H9 (cell line): ENCODE results near the gene DNASE1L1. TPM values are rescaled to one million over a fixed set of nuclear protein-coding genes. Genes with fewer than 3 reads are reported as not detected.

ENCODE experiments used
- DNase-seq: peaks from one replicate; pipeline ENCODE4 v3.0.0-alpha.2; 2017
- H2AFZ ChIP-seq: one replicate; pipeline ENCODE4 v1.6.1; 2013; ENCODE audit warnings: mild to moderate bottlenecking, low read length, control low read depth, moderate library complexity
- H2AK5ac ChIP-seq: 2 replicates; pipeline ENCODE4 v1.6.1; 2013; ENCODE audit warnings: low read length, control low read depth, mixed read lengths; ENCODE audit not compliant: insufficient read length
- H2BK120ac ChIP-seq: one replicate; pipeline ENCODE4 v1.6.1; 2013; ENCODE audit warnings: low read depth, mild to moderate bottlenecking, low read length, control low read depth, inconsistent platforms; ENCODE audit not compliant: poor library complexity, severe bottlenecking
- H2BK12ac ChIP-seq: 2 replicates; pipeline ENCODE4 v1.6.1; 2013; ENCODE audit warnings: low read length, control low read depth, mixed read lengths, low read depth; ENCODE audit not compliant: insufficient read length
- H2BK15ac ChIP-seq: 2 replicates; pipeline ENCODE4 v1.6.1; 2013; ENCODE audit warnings: low read depth, low read length, control low read depth
- H2BK20ac ChIP-seq: one replicate; pipeline ENCODE4 v1.6.1; 2013; ENCODE audit warnings: low read depth, mild to moderate bottlenecking, low read length, control low read depth, inconsistent platforms; ENCODE audit not compliant: poor library complexity, severe bottlenecking
- H2BK5ac ChIP-seq: 2 replicates; pipeline ENCODE4 v1.6.1; 2013; ENCODE audit warnings: low read length, control low read depth, mixed read lengths; ENCODE audit not compliant: insufficient read length
- H3K14ac ChIP-seq: 2 replicates; pipeline ENCODE4 v1.6.1; 2013; ENCODE audit warnings: low read length, control low read depth; ENCODE audit not compliant: insufficient read depth
- H3K18ac ChIP-seq: 2 replicates; pipeline ENCODE4 v1.6.1; 2013; ENCODE audit warnings: low read depth, mild to moderate bottlenecking, mixed read lengths, low read length, control low read depth; ENCODE audit not compliant: insufficient read length
- H3K23ac ChIP-seq: 2 replicates; pipeline ENCODE4 v1.6.1; 2013; ENCODE audit warnings: low read length, control low read depth, mixed read lengths, low read depth; ENCODE audit not compliant: insufficient read length
- H3K23me2 ChIP-seq: 2 replicates; pipeline ENCODE4 v1.6.1; 2013; ENCODE audit warnings: low read depth, mild to moderate bottlenecking, mixed read lengths, low read length, control low read depth; ENCODE audit not compliant: insufficient read length, poor library complexity, severe bottlenecking
- H3K27ac ChIP-seq: 2 replicates; pipeline ENCODE4 v1.5.1; 2013; ENCODE audit warnings: low read length, control low read depth, mixed read lengths, low read depth; ENCODE audit not compliant: insufficient read length
- H3K27me3 ChIP-seq: 2 replicates; pipeline ENCODE4 v1.6.1; 2013; ENCODE audit warnings: low read length, control low read depth, inconsistent platforms; ENCODE audit not compliant: insufficient read depth
- H3K4ac ChIP-seq: 2 replicates; pipeline ENCODE4 v1.6.1; 2013; ENCODE audit warnings: low read depth, mild to moderate bottlenecking, control low read depth, inconsistent platforms, low read length, moderate library complexity
- H3K4me1 ChIP-seq: 2 replicates; pipeline ENCODE4 v1.6.1; 2013; ENCODE audit warnings: low read length, control low read depth, inconsistent platforms; ENCODE audit not compliant: insufficient read depth
- H3K4me2 ChIP-seq: 2 replicates; pipeline ENCODE4 v1.6.1; 2013; ENCODE audit warnings: low read length, control low read depth, mixed read lengths; ENCODE audit not compliant: insufficient read length, insufficient read depth
- H3K56ac ChIP-seq: 2 replicates; pipeline ENCODE4 v1.6.1; 2013; ENCODE audit warnings: low read depth, mild to moderate bottlenecking, mixed read lengths, low read length, control low read depth; ENCODE audit not compliant: insufficient read length
- H3K79me1 ChIP-seq: 2 replicates; pipeline ENCODE4 v1.6.1; 2013; ENCODE audit warnings: low read depth, mild to moderate bottlenecking, moderate library complexity, low read length, control low read depth, inconsistent platforms; ENCODE audit not compliant: insufficient read depth, poor library complexity, severe bottlenecking
- H3K79me2 ChIP-seq: 2 replicates; pipeline ENCODE4 v1.6.1; 2013; ENCODE audit warnings: low read length, control low read depth, inconsistent platforms; ENCODE audit not compliant: insufficient read depth
- H3K9ac ChIP-seq: 2 replicates; pipeline ENCODE4 v1.6.1; 2013; ENCODE audit warnings: low read length, control low read depth, mixed read lengths; ENCODE audit not compliant: insufficient read length; ENCODE audit errors: extremely low read depth
- H3K9me3 ChIP-seq: one replicate; pipeline ENCODE4 v1.6.1; 2013; ENCODE audit warnings: low read depth, low read length, inconsistent platforms; ENCODE audit not compliant: control insufficient read depth
- H3T11ph ChIP-seq: one replicate; pipeline ENCODE4 v1.6.1; 2013; ENCODE audit warnings: mild to moderate bottlenecking, low read length, control low read depth, inconsistent platforms
- H4K20me1 ChIP-seq: one replicate; pipeline ENCODE4 v1.6.1; 2013; ENCODE audit not compliant: control insufficient read depth, insufficient read length, insufficient read depth
- H4K5ac ChIP-seq: 2 replicates; pipeline ENCODE4 v1.6.1; 2013; ENCODE audit warnings: low read depth, mild to moderate bottlenecking, mixed read lengths, low read length, control low read depth; ENCODE audit not compliant: insufficient read length
- H4K8ac ChIP-seq: replicated peaks from 2 replicates; pipeline ENCODE4 v1.6.1; 2013; ENCODE audit warnings: low read length, control low read depth, mixed read lengths, low read depth; ENCODE audit not compliant: insufficient read length
- H4K91ac ChIP-seq: 2 replicates; pipeline ENCODE4 v1.6.1; 2013; ENCODE audit warnings: low read depth, mild to moderate bottlenecking, moderate library complexity, mixed read lengths, low read length, control low read depth; ENCODE audit not compliant: insufficient read length
- H3K27ac Mint-ChIP-seq, 3 experiments: 2 replicates in 2 of 3; 3 replicates in 1 of 3; pipeline ENCODE4 v1.8.0; 2020 to 2021; ENCODE audit warnings: mixed read lengths in 3 of 3, mild to moderate bottlenecking in 1 of 3, moderate library complexity in 1 of 3
- H3K27me3 Mint-ChIP-seq: 2 replicates; pipeline ENCODE4 v1.8.0; 2021; ENCODE audit warnings: low read depth, mild to moderate bottlenecking, moderate library complexity, mixed read lengths
- H3K36me3 Mint-ChIP-seq, 3 experiments: 2 replicates in 2 of 3; 3 replicates in 1 of 3; pipeline ENCODE4 v1.8.0; 2020 to 2021; ENCODE audit warnings: low read depth in 3 of 3, mixed read lengths in 3 of 3; ENCODE audit not compliant: insufficient read depth in 1 of 3
- H3K4me1 Mint-ChIP-seq, 2 experiments: 2 replicates each; pipeline ENCODE4 v1.8.0; 2020; ENCODE audit warnings: mixed read lengths in 2 of 2
- H3K4me3 Mint-ChIP-seq, 2 experiments: 2 replicates in 1 of 2; 3 replicates in 1 of 2; pipeline ENCODE4 v1.8.0; 2020 to 2021; ENCODE audit warnings: mild to moderate bottlenecking in 2 of 2, mixed read lengths in 2 of 2, moderate library complexity in 1 of 2
- H3K9me3 Mint-ChIP-seq, 2 experiments: 2 replicates in 1 of 2; 3 replicates in 1 of 2; pipeline ENCODE4 v1.8.0; 2020; ENCODE audit warnings: mild to moderate bottlenecking in 2 of 2, mixed read lengths in 2 of 2, moderate library complexity in 1 of 2
- WGBS: extraction: QIAGEN DNeasy Blood & Tissue Kit; methylation state at CpG from one replicate; pipeline ENCODE4 v1.1.7; 2013; ENCODE audit warnings: missing lambda C conversion rate, low lambda C conversion rate, mixed read lengths; ENCODE audit not compliant: insufficient read length; ENCODE audit errors: extremely low coverage; 5-methylcytosine and 5-hydroxymethylcytosine counted together
- total RNA-seq: library from RNA; stranded (reverse); gene quantifications from 2 replicates; pipeline ENCODE4 v1.2.1, GENCODE V29; 2021
- TF ChIP-seq, protein P1 (sequence below): fragments of 200-600 bp; sonication (generic); conservative IDR thresholded peaks from 3 replicates; pipeline ENCODE4 v1.8.0; 2021; ENCODE audit warnings: antibody characterized with exemption, mild to moderate bottlenecking

The DNASE1L1 gene
- total RNA-seq, 1 experiment from 2014 or later, result 14.5 TPM

DNA sequence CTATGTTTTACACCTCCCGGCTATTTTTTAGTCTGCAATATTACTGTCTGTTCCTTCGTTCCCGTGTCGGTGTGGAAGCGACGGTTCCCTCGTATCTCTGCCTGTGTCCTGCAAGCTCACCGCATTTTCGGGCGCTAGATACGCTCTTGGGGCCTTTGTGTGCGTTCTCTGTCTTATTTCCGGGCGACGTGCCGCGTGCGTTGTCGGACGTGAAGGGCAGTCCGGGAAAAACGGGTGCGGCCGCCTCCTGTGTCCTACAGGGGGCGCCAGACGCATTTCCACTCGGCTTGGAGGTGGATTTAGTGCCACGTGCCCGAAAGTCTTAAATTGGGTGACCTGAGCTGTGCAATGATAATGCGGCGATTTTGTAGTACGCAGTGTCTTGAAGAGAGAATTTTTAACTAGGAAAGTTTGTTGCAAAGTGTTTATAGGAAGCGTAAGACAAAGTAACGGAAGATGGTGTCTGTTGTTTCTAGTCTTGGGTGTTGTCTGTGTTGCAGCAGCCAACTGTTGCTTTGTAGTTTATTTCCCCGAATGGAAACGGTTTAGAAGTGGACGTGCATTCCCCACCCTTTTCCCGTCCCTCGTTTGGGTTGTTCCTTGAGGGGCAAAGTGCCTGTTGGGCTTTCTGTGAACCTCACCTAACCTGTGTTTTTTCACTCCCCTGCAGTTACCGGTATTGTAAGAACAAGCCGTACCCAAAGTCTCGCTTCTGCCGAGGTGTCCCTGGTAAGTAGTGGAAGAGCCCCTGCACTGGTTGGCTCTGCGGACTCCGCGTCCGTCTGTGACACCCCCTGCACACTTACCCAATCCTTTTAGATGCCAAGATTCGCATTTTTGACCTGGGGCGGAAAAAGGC lies 10.2 kb downstream of the DNASE1L1 start:
- H2AK5ac ChIP-seq, result no peak overlapping the region
- H3K23ac ChIP-seq, result no peak overlapping the region
- Mint-ChIP-seq H3K4me3 (peak overlapping the region; percentile 96 to 97), H3K27ac (peak overlapping the region; percentile 97 to 99 (median 99)), H3K4me1 (peaks cover 0 to 15% of the 10 kb centered on the region in 2 experiments; a peak in 2 of 4 replicates), H3K9me3 (peaks cover 62 to 63% of the 10 kb centered on the region in 2 experiments), H3K27me3 (peaks cover 5% of the 10 kb centered on the region), H3K36me3 (peaks cover 30 to 46% (median 36%) of the 10 kb centered on the region in 3 experiments)
- peak overlapping the region; percentile 96 for H3K18ac ChIP-seq
- H3K4me2 ChIP-seq, result peak overlapping the region; percentile 86
- H4K20me1 ChIP-seq, result no peaks in the 10 kb centered on the region
- H4K8ac ChIP-seq, result no peak overlapping the region
- no peak overlapping the region for H2BK15ac ChIP-seq
- no peak overlapping the region for H2BK12ac ChIP-seq
- H3T11ph ChIP-seq, result no peak overlapping the region
- no peak overlapping the region for H2AFZ ChIP-seq
- H3K4me1 ChIP-seq, result no peaks in the 10 kb centered on the region
- WGBS, result no CpG with 5 or more reads among the region's 49 CpGs
- no peak overlapping the region for H2BK120ac ChIP-seq
- peaks cover 16% of the 10 kb centered on the region for H3K23me2 ChIP-seq
- no peak overlapping the region; the same call in 1 of the 2 replicates for H3K4ac ChIP-seq
- peak overlapping the region; percentile 85 for H2BK5ac ChIP-seq
- peaks cover 3% of the 10 kb centered on the region; the same call in 1 of the 2 replicates for H3K79me2 ChIP-seq
- TF ChIP-seq, protein P1, sequence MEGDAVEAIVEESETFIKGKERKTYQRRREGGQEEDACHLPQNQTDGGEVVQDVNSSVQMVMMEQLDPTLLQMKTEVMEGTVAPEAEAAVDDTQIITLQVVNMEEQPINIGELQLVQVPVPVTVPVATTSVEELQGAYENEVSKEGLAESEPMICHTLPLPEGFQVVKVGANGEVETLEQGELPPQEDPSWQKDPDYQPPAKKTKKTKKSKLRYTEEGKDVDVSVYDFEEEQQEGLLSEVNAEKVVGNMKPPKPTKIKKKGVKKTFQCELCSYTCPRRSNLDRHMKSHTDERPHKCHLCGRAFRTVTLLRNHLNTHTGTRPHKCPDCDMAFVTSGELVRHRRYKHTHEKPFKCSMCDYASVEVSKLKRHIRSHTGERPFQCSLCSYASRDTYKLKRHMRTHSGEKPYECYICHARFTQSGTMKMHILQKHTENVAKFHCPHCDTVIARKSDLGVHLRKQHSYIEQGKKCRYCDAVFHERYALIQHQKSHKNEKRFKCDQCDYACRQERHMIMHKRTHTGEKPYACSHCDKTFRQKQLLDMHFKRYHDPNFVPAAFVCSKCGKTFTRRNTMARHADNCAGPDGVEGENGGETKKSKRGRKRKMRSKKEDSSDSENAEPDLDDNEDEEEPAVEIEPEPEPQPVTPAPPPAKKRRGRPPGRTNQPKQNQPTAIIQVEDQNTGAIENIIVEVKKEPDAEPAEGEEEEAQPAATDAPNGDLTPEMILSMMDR, result peak; percentile 74
- H3K9ac ChIP-seq, result peak overlapping the region; percentile 99
- no peaks in the 10 kb centered on the region for H3K79me1 ChIP-seq
- H3K9me3 ChIP-seq, result peaks cover 28% of the 10 kb centered on the region
- H3K14ac ChIP-seq, result peak overlapping the region; percentile 93; the same call in 1 of the 2 replicates
- DNase-seq, result peak; percentile 70
- H3K27me3 ChIP-seq, result no peaks in the 10 kb centered on the region
- peak overlapping the region; percentile 72 for H4K5ac ChIP-seq
- H3K56ac ChIP-seq, result peak overlapping the region; percentile 60
- H3K27ac ChIP-seq, result peak overlapping the region; percentile 70
- no peak overlapping the region for H2BK20ac ChIP-seq
- H4K91ac ChIP-seq, result no peak overlapping the region
